Fibroblast of lung (primary cell): ENCODE measurements around the gene EPS8.

Experiments
- CTCF ChIP-seq, 2 donors: IDR thresholded peaks in 1 of 2; conservative IDR thresholded peaks in 1 of 2; 1 replicate in 1 of 2; 2 replicates in 1 of 2; pipeline ENCODE4 v1.5.1; 2011 to 2012; ENCODE audit warnings: low read length in 2 of 2, control low read depth in 1 of 2, inconsistent platforms in 1 of 2, low read depth in 1 of 2, mild to moderate bottlenecking in 1 of 2
- EZH2 ChIP-seq: IDR thresholded peaks from 2 replicates; pipeline ENCODE4 v1.5.1; 2012; ENCODE audit warnings: low read length, control low read depth, mild to moderate bottlenecking; ENCODE audit errors: missing control alignments

DNA sequence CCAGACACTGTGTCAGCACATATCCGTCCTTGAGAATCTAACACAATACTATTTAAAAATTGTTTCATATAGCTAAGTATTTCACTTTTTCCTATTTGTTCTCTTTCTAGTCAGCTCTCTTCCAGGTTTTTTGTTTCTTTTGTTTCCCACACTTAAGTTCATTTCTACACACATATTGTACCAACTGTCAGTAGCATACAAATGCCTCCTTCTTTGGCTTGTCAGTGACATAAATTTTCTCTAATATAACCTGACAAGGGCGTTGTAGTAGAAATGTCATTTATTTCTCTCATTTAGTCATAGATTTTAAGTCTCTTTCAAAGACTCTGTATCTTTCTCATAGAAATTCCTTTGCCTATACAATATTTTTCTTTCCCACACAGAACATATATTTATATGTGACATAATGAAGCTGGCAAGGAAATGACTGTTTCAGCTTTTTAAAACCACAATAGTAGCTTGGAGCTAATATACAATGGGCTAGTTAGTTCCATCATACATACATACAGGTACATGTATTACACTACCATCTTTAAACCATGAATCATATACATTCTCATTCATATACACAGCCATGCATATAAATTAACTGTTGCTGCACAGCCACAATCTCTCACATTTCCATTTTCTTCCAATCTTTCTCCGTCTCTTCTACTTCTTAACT is 42.3 kb upstream of the EPS8 start:
- TF ChIP-seq CTCF (conservative IDR thresholded peaks at IDR 0.05 in 1 of 2, IDR thresholded peaks at IDR 0.05 in 1 of 2; ENCODE audit: low read depth in 1 of 2, low read length in 2 of 2): no peak
- no peak for TF ChIP-seq EZH2
